HFFc6 (cell line): ENCODE results near the gene USP12. TPM values are rescaled to one million over a fixed set of nuclear protein-coding genes. Genes with fewer than 3 reads are reported as not detected.

ENCODE experiments used
- DNase-seq: peaks from one replicate; pipeline ENCODE4 v3.0.0-alpha.2; 2018
- H3K27ac Mint-ChIP-seq: 2 replicates; pipeline ENCODE4 v1.8.0; 2020; ENCODE audit warnings: mild to moderate bottlenecking, mixed read lengths
- H3K27me3 Mint-ChIP-seq: 2 replicates; pipeline ENCODE4 v1.8.0; 2021; ENCODE audit warnings: mild to moderate bottlenecking, moderate library complexity, mixed read lengths; ENCODE audit not compliant: insufficient read depth
- H3K36me3 Mint-ChIP-seq: 2 replicates; pipeline ENCODE4 v1.8.0; 2021; ENCODE audit warnings: low read depth, mixed read lengths
- H3K4me1 Mint-ChIP-seq: 2 replicates; pipeline ENCODE4 v1.8.0; 2020; ENCODE audit warnings: low read depth, mixed read lengths
- H3K4me3 Mint-ChIP-seq: 2 replicates; pipeline ENCODE4 v1.8.0; 2020; ENCODE audit warnings: mild to moderate bottlenecking, moderate library complexity, mixed read lengths
- H3K9me3 Mint-ChIP-seq: 2 replicates; pipeline ENCODE4 v1.8.0; 2020; ENCODE audit warnings: mild to moderate bottlenecking, mixed read lengths
- total RNA-seq, 6 experiments: library from RNA; stranded (reverse); fragmentation: NEBNext Ultra II Directional; extraction: Animal tissue kit (Norgen Biotek cat#: 25700); gene quantifications; 2 replicates in 1 of 6; 3 replicates in 5 of 6; pipeline ENCODE4 v1.2.3, GENCODE V29; 2021
- TF ChIP-seq, protein P1 (sequence below): fragments of 200-600 bp; sonication (generic); IDR thresholded peaks from 2 replicates; pipeline ENCODE4 v1.5.0; 2021; ENCODE audit warnings: antibody characterized with exemption, mild to moderate bottlenecking

The USP12 gene
- total RNA-seq, 6 experiments from 2014 or later = 20.0 to 25.2 (median 22.7) TPM

DNA sequence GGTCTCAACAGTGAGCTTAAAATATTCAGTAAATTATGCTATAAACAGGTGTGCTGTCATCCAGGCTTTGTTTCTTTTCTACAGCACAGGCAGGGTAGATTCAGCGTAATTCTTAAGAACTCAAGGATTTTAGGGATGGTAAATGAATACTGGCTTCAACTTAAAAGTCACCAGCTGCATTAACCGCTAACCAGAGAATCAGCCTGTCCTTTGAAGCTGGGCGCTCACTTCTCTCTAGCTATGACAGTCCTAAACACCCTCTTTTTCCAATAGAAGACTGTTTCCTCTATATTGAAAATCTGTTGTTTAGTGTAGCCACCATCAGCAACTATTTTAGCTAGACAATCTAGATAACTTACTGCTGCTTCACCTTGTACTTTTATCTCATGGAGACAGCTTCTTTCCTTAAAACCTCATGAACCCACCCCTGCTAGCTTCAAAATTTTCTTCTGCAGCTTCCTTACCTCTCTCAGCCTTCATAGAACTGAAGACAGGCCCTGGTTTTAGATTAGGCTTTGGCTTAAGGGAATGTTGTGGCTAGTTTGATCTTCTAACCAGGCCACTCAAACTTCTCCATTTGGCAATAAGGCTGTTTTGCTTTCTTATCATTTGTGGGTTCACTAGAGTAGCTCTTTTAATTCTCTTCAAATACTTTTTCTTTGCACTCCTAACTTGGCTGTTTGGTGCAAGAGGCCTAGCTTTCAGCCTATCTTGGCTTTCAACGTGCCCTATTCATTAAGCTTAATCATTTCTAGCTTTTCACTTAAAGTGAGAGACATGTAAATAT is 89.5 kb downstream of the USP12 start:
- Mint-ChIP-seq H3K4me3 (no peak overlapping the region), H3K36me3 (peaks cover 10% of the 10 kb centered on the region), H3K27me3 (peaks cover 3% of the 10 kb centered on the region), H3K4me1 (peaks cover 33% of the 10 kb centered on the region), H3K27ac (no peak overlapping the region), H3K9me3 (no peaks in the 10 kb centered on the region)
- TF ChIP-seq, protein P1, sequence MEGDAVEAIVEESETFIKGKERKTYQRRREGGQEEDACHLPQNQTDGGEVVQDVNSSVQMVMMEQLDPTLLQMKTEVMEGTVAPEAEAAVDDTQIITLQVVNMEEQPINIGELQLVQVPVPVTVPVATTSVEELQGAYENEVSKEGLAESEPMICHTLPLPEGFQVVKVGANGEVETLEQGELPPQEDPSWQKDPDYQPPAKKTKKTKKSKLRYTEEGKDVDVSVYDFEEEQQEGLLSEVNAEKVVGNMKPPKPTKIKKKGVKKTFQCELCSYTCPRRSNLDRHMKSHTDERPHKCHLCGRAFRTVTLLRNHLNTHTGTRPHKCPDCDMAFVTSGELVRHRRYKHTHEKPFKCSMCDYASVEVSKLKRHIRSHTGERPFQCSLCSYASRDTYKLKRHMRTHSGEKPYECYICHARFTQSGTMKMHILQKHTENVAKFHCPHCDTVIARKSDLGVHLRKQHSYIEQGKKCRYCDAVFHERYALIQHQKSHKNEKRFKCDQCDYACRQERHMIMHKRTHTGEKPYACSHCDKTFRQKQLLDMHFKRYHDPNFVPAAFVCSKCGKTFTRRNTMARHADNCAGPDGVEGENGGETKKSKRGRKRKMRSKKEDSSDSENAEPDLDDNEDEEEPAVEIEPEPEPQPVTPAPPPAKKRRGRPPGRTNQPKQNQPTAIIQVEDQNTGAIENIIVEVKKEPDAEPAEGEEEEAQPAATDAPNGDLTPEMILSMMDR = no peak
- no peak for DNase-seq

DNA sequence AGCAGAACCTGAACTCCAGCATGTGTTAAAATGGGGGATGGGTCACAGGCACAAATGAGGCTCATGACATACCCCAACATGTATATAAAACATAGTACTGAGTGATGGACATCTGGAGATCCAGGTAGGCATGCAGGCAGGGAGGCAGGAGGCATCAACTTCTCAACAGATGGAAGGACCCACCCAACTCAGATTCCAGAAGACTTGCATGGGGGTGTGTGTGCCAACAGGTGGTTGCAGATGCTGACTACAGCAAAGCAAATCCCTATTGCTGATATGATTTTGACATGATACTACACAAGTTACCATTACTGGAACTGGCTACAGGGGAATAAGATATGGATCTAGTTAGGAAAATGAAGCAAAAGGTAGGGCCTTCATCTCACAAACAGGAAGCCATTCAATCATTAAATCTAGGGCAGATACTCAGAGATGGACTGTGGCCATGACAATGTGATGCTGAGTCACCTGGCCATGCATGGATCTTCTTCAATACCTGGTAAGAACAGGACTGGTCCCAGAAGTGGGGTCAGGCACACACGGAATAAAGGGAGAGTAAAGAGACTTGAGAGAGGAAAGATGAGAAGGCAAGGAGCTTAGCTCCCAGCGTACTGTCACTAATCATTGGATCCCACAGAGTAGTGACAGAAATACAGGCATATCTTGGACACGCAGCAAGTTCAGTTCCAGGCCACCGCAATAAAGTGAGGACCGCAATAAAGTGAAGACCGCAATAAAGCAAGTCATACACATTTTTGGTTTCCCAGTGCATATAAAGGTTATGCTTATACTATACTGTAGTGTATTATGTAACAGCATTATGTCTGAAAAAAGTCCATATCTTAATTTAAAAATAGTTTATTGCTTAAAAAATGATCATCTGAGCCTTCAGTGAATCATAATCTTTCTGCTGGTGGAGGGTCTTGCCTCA is 91.3 kb downstream of the USP12 start:
- Mint-ChIP-seq H3K9me3 (no peaks in the 10 kb centered on the region), H3K27me3 (peaks cover 3% of the 10 kb centered on the region; the same call in 1 of the 2 replicates), H3K4me1 (peaks cover 36% of the 10 kb centered on the region), H3K36me3 (0 out of 2 replicates have a peak, but pooled peaks cover 4% of the 10 kb centered on the region), H3K27ac (peak overlapping the region; percentile 73), H3K4me3 (peak overlapping the region; percentile 45)
- TF ChIP-seq, protein P1 = no peak
- DNase-seq = no peak

DNA sequence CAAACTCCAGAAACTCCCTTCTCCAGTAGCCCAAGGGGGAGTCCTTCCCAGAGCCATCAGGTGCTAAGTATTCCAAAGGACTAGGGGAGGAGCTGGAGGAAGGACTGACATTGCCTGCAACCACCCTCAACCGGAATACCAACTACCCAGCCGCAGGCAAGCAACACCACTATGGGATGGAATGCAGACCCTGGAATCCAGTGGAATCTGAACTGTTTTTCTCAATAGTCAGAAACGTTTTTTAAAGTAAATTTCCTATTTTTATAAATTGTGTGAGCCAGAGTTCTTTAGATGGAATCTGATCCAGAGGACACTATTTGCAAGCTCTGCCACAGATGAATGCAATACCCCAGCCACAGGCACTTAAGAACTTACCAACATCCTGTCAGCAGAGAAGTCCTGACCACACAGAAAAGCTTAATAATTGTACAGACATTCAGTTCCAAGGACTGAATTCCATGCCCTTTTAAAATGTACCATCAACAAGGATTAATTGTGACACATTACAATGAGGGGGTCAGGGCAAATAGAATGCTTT is 92.1 kb downstream of the USP12 start:
- TF ChIP-seq, protein P1 = no peak
- Mint-ChIP-seq H3K36me3 (peaks cover 3% of the 10 kb centered on the region), H3K27me3 (peaks cover 3% of the 10 kb centered on the region; the same call in 1 of the 2 replicates), H3K4me3 (peak overlapping the region; percentile 45), H3K4me1 (peaks cover 36% of the 10 kb centered on the region), H3K9me3 (no peaks in the 10 kb centered on the region), H3K27ac (peak overlapping the region; percentile 73)
- peak; percentile 85 for DNase-seq

DNA sequence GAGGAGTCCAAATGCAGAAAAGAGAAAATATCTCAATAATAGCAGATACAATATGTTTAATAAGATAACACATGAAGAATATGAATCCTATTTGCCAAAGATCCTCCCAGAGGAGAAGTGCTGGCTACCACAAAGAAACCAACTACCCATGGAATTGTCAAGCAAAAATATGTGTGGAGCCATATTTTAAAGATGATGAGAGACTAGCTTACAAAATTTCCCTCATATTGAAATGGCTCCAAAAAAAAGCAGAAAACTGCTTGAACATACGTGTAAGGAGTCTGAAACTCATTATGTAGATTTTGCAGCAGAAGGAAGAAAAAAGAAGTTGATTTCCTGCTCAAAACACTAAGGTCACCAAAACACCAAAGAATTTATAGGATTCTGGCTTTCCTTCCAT is 94.2 kb downstream of the USP12 start:
- Mint-ChIP-seq H3K9me3 (no peaks in the 10 kb centered on the region), H3K4me3 (no peak overlapping the region), H3K27ac (no peak overlapping the region), H3K27me3 (peaks cover 2% of the 10 kb centered on the region; the same call in 1 of the 2 replicates), H3K36me3 (peaks cover 22% of the 10 kb centered on the region), H3K4me1 (peaks cover 36% of the 10 kb centered on the region)
- TF ChIP-seq, protein P1 = no peak
- DNase-seq = no peak

DNA sequence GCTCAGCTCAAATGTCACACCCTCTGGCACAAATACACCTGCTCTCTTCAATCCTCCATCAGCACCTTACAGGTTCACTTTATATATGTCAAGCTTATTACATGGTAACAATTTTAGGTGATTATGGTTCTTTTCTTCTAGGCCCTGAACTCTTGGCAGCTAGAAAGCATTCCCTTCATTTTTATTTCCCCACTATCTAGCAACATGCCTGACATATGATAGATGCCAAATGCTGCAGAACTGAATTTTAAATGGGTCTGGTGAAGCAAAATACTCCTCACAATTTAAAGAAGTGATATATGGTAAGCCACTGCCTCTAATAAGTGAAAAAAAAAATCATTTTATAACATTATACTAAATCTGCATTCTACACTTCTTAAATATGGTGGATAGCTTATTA is 95.2 kb downstream of the USP12 start:
- H3K9me3 Mint-ChIP-seq = no peaks in the 10 kb centered on the region
- H3K4me1 Mint-ChIP-seq = peaks cover 36% of the 10 kb centered on the region
- no peak overlapping the region for H3K4me3 Mint-ChIP-seq
- H3K36me3 Mint-ChIP-seq = peaks cover 27% of the 10 kb centered on the region
- TF ChIP-seq, protein P1 = no peak
- H3K27me3 Mint-ChIP-seq = peaks cover 2% of the 10 kb centered on the region; the same call in 1 of the 2 replicates
- no peak overlapping the region for H3K27ac Mint-ChIP-seq
- no peak for DNase-seq
